Measurements from ENCODE around the gene NSMF. TPM values are rescaled to one million over a fixed set of nuclear protein-coding genes. Genes with fewer than 3 reads are reported as not detected.

NSMF gene
- total and polyA plus RNA-seq, 8 donors, result 11.7 to 84.9 (median 41.6) TPM

- Histone ChIP-seq H3K4me1 (peaks cover 33 to 62% (median 52%) of the 10 kb centered on the region in 4 donors), H3K4me3 (peak overlapping the region in 2 of 4 donors; percentile 28), H3K27me3 (peaks cover 0 to 52% (median 3%) of the 10 kb centered on the region in 3 donors), H3K36me3 (peaks cover 0 to 3% (median 0%) of the 10 kb centered on the region in 4 donors), H3K27ac (peak overlapping the region; percentile 59 to 85 (median 80)), H3K9me3 (peaks cover 0 to under 1% (median 0%) of the 10 kb centered on the region in 4 donors)
- peak; percentile 32 to 69 for DNase-seq
- no peak for TF ChIP-seq EP300 (IDR thresholded peaks at IDR 0.05)
- TF ChIP-seq POLR2A (IDR thresholded peaks at IDR 0.05), result no peak
- no peak for TF ChIP-seq POLR2AphosphoS5 (IDR thresholded peaks at IDR 0.05)
- TF ChIP-seq CTCF (IDR thresholded peaks at IDR 0.05), result no peak
- 33 to 63% (median 56%) methylated on average over 18 to 24 of the region's 24 CpGs for WGBS, 5 donors
- intact Hi-C loops (cut with DNase I; ENCODE audit: low total_unique reads), result no loop called here
Measured at GRCh38 chr9:137436761-137437600, 22.2 kb downstream of the NSMF start.

GRCh38 chr9:137435980-137436760, 23.0 kb downstream of the NSMF start:
- Histone ChIP-seq H3K9me3 (no peaks in the 10 kb centered on the region), H3K4me1 (peaks cover 27 to 53% (median 44%) of the 10 kb centered on the region in 4 donors), H3K27me3 (peaks cover 0 to 44% (median 0%) of the 10 kb centered on the region in 3 donors), H3K4me3 (peak overlapping the region in 3 of 4 donors; percentile 21 to 28 (median 28)), H3K36me3 (peaks cover 0 to 3% (median 0%) of the 10 kb centered on the region in 4 donors), H3K27ac (peak overlapping the region; percentile 59 to 85 (median 80))
- peak; percentile 88 to 96 for DNase-seq
- WGBS, 5 donors, result 26 to 45% (median 35%) methylated on average over 16 to 42 of the region's 42 CpGs
- TF ChIP-seq EP300 (IDR thresholded peaks at IDR 0.05) (no peak), CTCF (IDR thresholded peaks at IDR 0.05) (no peak), POLR2A (IDR thresholded peaks at IDR 0.05) (peak in 1 of 4 donors; percentile 23), POLR2AphosphoS5 (IDR thresholded peaks at IDR 0.05) (peak in 2 of 3 donors; percentile 87)
- intact Hi-C loops (cut with DNase I; ENCODE audit: low total_unique reads), result no loop called here

- DNase-seq, result no peak
- Histone ChIP-seq H3K4me3 (peak overlapping the region in 1 of 4 donors; percentile 28), H3K27ac (peak overlapping the region; percentile 59 to 85 (median 80)), H3K9me3 (no peaks in the 10 kb centered on the region), H3K27me3 (peaks cover 0 to 42% (median 0%) of the 10 kb centered on the region in 3 donors), H3K4me1 (peaks cover 29 to 55% (median 46%) of the 10 kb centered on the region in 4 donors), H3K36me3 (peaks cover 0 to 3% (median 0%) of the 10 kb centered on the region in 4 donors)
- TF ChIP-seq POLR2A (IDR thresholded peaks at IDR 0.05), result no peak
- TF ChIP-seq CTCF (IDR thresholded peaks at IDR 0.05), result no peak
- no peak for TF ChIP-seq POLR2AphosphoS5 (IDR thresholded peaks at IDR 0.05)
- TF ChIP-seq EP300 (IDR thresholded peaks at IDR 0.05), result no peak
- intact Hi-C loops (cut with DNase I; ENCODE audit: low total_unique reads), result no loop called here
- WGBS, 5 donors, result 57 to 73% (median 60%) methylated on average over 19 to 20 of the region's 20 CpGs
Measured at GRCh38 chr9:137435381-137435891, 23.7 kb downstream of the NSMF start.

All from stomach (tissue), 9 donors.